Endodermal cell (in vitro differentiated cells): ENCODE measurements around the gene LAMA2. TPM values are rescaled to one million over a fixed set of nuclear protein-coding genes. Genes with fewer than 3 reads are reported as not detected.

Experiments
- DNase-seq: peaks from one replicate; pipeline ENCODE4 v3.0.0-alpha.2; 2017
- H3K27ac ChIP-seq: 2 replicates; pipeline ENCODE4 v1.5.1; 2013; ENCODE audit warnings: mild to moderate bottlenecking, low read depth, low read length, moderate library complexity
- H3K27me3 ChIP-seq: 2 replicates; pipeline ENCODE4 v1.6.1; 2013; ENCODE audit warnings: mild to moderate bottlenecking, low read length, moderate library complexity; ENCODE audit not compliant: insufficient read depth, control insufficient read depth, poor library complexity, severe bottlenecking
- H3K36me3 ChIP-seq: 2 replicates; pipeline ENCODE4 v1.7.0; 2013; ENCODE audit warnings: mild to moderate bottlenecking, low read length, moderate library complexity; ENCODE audit not compliant: control insufficient read depth, insufficient read depth
- H3K4me1 ChIP-seq: one replicate; pipeline ENCODE4 v1.7.0; 2013; ENCODE audit warnings: low read length; ENCODE audit not compliant: control insufficient read depth, insufficient read depth
- H3K4me3 ChIP-seq: 2 replicates; pipeline ENCODE4 v1.5.1; 2013; ENCODE audit warnings: mild to moderate bottlenecking, low read length, moderate library complexity
- H3K9ac ChIP-seq: 2 replicates; pipeline ENCODE4 v1.6.1; 2013; ENCODE audit warnings: mild to moderate bottlenecking, low read length, moderate library complexity; ENCODE audit not compliant: poor library complexity, severe bottlenecking; ENCODE audit errors: extremely low read depth
- H3K9me3 ChIP-seq: 2 replicates; pipeline ENCODE4 v1.6.1; 2013; ENCODE audit warnings: mild to moderate bottlenecking, low read length, moderate library complexity; ENCODE audit not compliant: control insufficient read depth
- H3K27ac Mint-ChIP-seq: 2 replicates; pipeline ENCODE4 v1.8.0; 2020; ENCODE audit warnings: mixed read lengths
- H3K27me3 Mint-ChIP-seq: 2 replicates; pipeline ENCODE4 v1.8.0; 2021; ENCODE audit warnings: mild to moderate bottlenecking, mixed read lengths; ENCODE audit not compliant: insufficient read depth
- H3K36me3 Mint-ChIP-seq: 2 replicates; pipeline ENCODE4 v1.8.0; 2020; ENCODE audit warnings: low read depth, mixed read lengths
- H3K4me1 Mint-ChIP-seq: 2 replicates; pipeline ENCODE4 v1.8.0; 2020; ENCODE audit warnings: mixed read lengths
- H3K4me3 Mint-ChIP-seq: 2 replicates; pipeline ENCODE4 v1.8.0; 2020; ENCODE audit warnings: mild to moderate bottlenecking, moderate library complexity, mixed read lengths
- H3K9me3 Mint-ChIP-seq: 2 replicates; pipeline ENCODE4 v1.8.0; 2020; ENCODE audit warnings: mild to moderate bottlenecking, mixed read lengths
- CTCF ChIP-seq: fragments of 200-600 bp; sonication (generic); conservative IDR thresholded peaks from 2 replicates; pipeline ENCODE4 v1.5.0; 2021; ENCODE audit warnings: antibody characterized with exemption, mild to moderate bottlenecking
- WGBS, 2 experiments: methylation state at CpG; one replicate each; pipeline versions ENCODE4 v1.1.5 to v1.1.7; 2013; ENCODE audit warnings: missing lambda C conversion rate in 2 of 2, mixed read lengths in 1 of 2; ENCODE audit not compliant: insufficient coverage in 1 of 2, insufficient read length in 1 of 2; 5-methylcytosine and 5-hydroxymethylcytosine counted together
- total RNA-seq, 2 donors: library from RNA; stranded (reverse); fragmentation: NEBNext Ultra II Directional in 1 of 2; extraction: Animal tissue kit (Norgen Biotek cat#: 25700) in 1 of 2; gene quantifications; 2 replicates in 1 of 2; 3 replicates in 1 of 2; pipeline ENCODE4 v1.2.1, GENCODE V29; 2021

The LAMA2 gene
- total RNA-seq, 2 donors from 2014 or later = 2.3 to 4.1 TPM

- H3K27ac ChIP-seq = no peak overlapping the region
- H3K27me3 Mint-ChIP-seq = no peaks in the 10 kb centered on the region
- H3K27ac Mint-ChIP-seq = no peak overlapping the region
- H3K9ac ChIP-seq = no peak overlapping the region
- TF ChIP-seq CTCF = no peak
- no peak overlapping the region for H3K4me3 ChIP-seq
- DNase-seq = no peak
- H3K27me3 ChIP-seq = no peaks in the 10 kb centered on the region
- no peaks in the 10 kb centered on the region for H3K9me3 ChIP-seq
- no peaks in the 10 kb centered on the region for H3K36me3 ChIP-seq
- no peak overlapping the region for H3K4me3 Mint-ChIP-seq
- no peaks in the 10 kb centered on the region for H3K9me3 Mint-ChIP-seq
- peaks cover 14% of the 10 kb centered on the region for H3K4me1 Mint-ChIP-seq
- WGBS, 2 experiments = 92 to 94% methylated on average over 2 to 5 of the region's 6 CpGs
- no peaks in the 10 kb centered on the region for H3K36me3 Mint-ChIP-seq
- peaks cover 4% of the 10 kb centered on the region for H3K4me1 ChIP-seq
These were observed 610.5 kb downstream of the LAMA2 start for GRCh38 chr6:129493354-129493902.

- Mint-ChIP-seq H3K27ac (no peak overlapping the region), H3K36me3 (no peaks in the 10 kb centered on the region), H3K27me3 (no peaks in the 10 kb centered on the region), H3K4me3 (no peak overlapping the region), H3K4me1 (peaks cover 17% of the 10 kb centered on the region), H3K9me3 (no peaks in the 10 kb centered on the region)
- no peak for TF ChIP-seq CTCF
- no peak overlapping the region for H3K4me3 ChIP-seq
- H3K27ac ChIP-seq = no peak overlapping the region
- H3K36me3 ChIP-seq = no peaks in the 10 kb centered on the region
- H3K9me3 ChIP-seq = no peaks in the 10 kb centered on the region
- no peaks in the 10 kb centered on the region for H3K27me3 ChIP-seq
- peaks cover 4% of the 10 kb centered on the region for H3K4me1 ChIP-seq
- WGBS, 2 experiments = 96 to 100% methylated on average over 1 to 2 of the region's 2 CpGs
- DNase-seq = no peak
- no peak overlapping the region for H3K9ac ChIP-seq
These were observed 611.2 kb downstream of the LAMA2 start for GRCh38 chr6:129494099-129494498.

GRCh38 chr6:129494586-129494985 is 611.6 kb downstream of the LAMA2 start:
- Histone ChIP-seq H3K4me1 (peaks cover 4% of the 10 kb centered on the region), H3K27me3 (no peaks in the 10 kb centered on the region), H3K4me3 (no peak overlapping the region), H3K36me3 (no peaks in the 10 kb centered on the region), H3K9me3 (no peaks in the 10 kb centered on the region), H3K9ac (no peak overlapping the region), H3K27ac (no peak overlapping the region)
- Mint-ChIP-seq H3K36me3 (no peaks in the 10 kb centered on the region), H3K27ac (no peak overlapping the region), H3K9me3 (no peaks in the 10 kb centered on the region), H3K4me1 (peaks cover 17% of the 10 kb centered on the region), H3K27me3 (no peaks in the 10 kb centered on the region), H3K4me3 (no peak overlapping the region)
- no peak for DNase-seq
- TF ChIP-seq CTCF = no peak
